GM13976 (cell line): ENCODE results near the gene SLC17A9.
"Not testable (repeated sequence)": the region's sequence is repeated elsewhere in the genome, so short reads cannot be mapped to it uniquely, and the experiment has no call there.

Experiments used
- DNase-seq: peaks from one replicate; pipeline ENCODE4 v3.0.0; 2012; ENCODE audit warnings: low spot score
- CTCF ChIP-seq: IDR thresholded peaks from 2 replicates; pipeline ENCODE4 v1.5.1; 2012; ENCODE audit warnings: borderline replicate concordance, mild to moderate bottlenecking; ENCODE audit not compliant: insufficient read depth; ENCODE audit errors: extremely low read depth, missing control alignments, control extremely low read depth
- in situ Hi-C: fragments of 300-500 bp; cut with MboI; formaldehyde crosslinking; loops from one replicate; pipeline ENCODE4 v1.12.0; 2022; ENCODE audit warnings: low sequenced_read_pairs, mixed read lengths, inconsistent platforms; ENCODE audit not compliant: unreplicated experiment

SLC17A9 gene

GRCh38 chr20:62956387-62957135 is 4.1 kb downstream of the SLC17A9 start:
- in situ Hi-C loops, result no loop called here
- TF ChIP-seq CTCF, result no peak
- no peak for DNase-seq

GRCh38 chr20:62957136-62958117 is 4.9 kb downstream of the SLC17A9 start:
- no peak for DNase-seq
- no peak for TF ChIP-seq CTCF
- in situ Hi-C loops, result no loop called here

- no peak for TF ChIP-seq CTCF
- in situ Hi-C loops, result no loop called here
- DNase-seq, result no peak
These were observed 6.0 kb downstream of the SLC17A9 start for GRCh38 chr20:62958388-62959100.

GRCh38 chr20:62959101-62959971 is 6.8 kb downstream of the SLC17A9 start:
- TF ChIP-seq CTCF, result no peak
- in situ Hi-C loops, result no loop called here
- DNase-seq, result no peak

- in situ Hi-C loops, result no loop called here
- no peak for TF ChIP-seq CTCF
- DNase-seq, result no peak
These were observed 7.5 kb downstream of the SLC17A9 start for GRCh38 chr20:62959998-62960436.

GRCh38 chr20:62960446-62961309 is 8.2 kb downstream of the SLC17A9 start:
- DNase-seq, in situ Hi-C loops: not testable (repeated sequence)
